Muscle of back (tissue), 11 donors: Measurements from ENCODE around the gene ZSCAN5C. TPM values are rescaled to one million over a fixed set of nuclear protein-coding genes. Genes with fewer than 3 reads are reported as not detected.
"Not testable (repeated sequence)": the region's sequence is repeated elsewhere in the genome, so short reads cannot be mapped to it uniquely, and the experiment has no call there.

Experiments used
- DNase-seq, 3 donors: peaks; one replicate each; pipeline versions ENCODE4 v3.0.0 to v3.0.0-alpha.2; 2013
- polyA plus RNA-seq, 10 donors: library from polyadenylated mRNA; unstranded; fragments of 120-200 nt; gene quantifications; one replicate each; pipeline ENCODE4 v1.2.1, GENCODE V29; 2013; ENCODE audit not compliant: insufficient read length in 10 of 10

Gene ZSCAN5C
- polyA plus RNA-seq, 10 donors, result not detected

- no peak for DNase-seq
Observed at GRCh38 chr19:56193981-56194640, 8.0 kb upstream of the ZSCAN5C start.

GRCh38 chr19:56197646-56198045 is 4.4 kb upstream of the ZSCAN5C start, which contains the start of gene ZSCAN5B:
Gene ZSCAN5B (minus strand): TSS chr19:56197783. CDS start chr19:56193052, 4,731 bp downstream.
- DNase-seq, result not testable (repeated sequence)

- no peak for DNase-seq
Observed at GRCh38 chr19:56199687-56200086, 2.4 kb upstream of the ZSCAN5C start.

- not testable (repeated sequence) for DNase-seq
Observed at GRCh38 chr19:56207581-56207980, 5.5 kb downstream of the ZSCAN5C start.

- DNase-seq, result no peak
Observed at GRCh38 chr19:56209091-56209490, 7.0 kb downstream of the ZSCAN5C start.

- DNase-seq, result not testable (repeated sequence)
Observed at GRCh38 chr19:56210036-56210435, 8.0 kb downstream of the ZSCAN5C start.

GRCh38 chr19:56211718-56212117 is 9.6 kb downstream of the ZSCAN5C start:
- no peak for DNase-seq

- peak in 2 of 3 donors; percentile 21 to 55 for DNase-seq
Observed at GRCh38 chr19:56217039-56217949, 15.2 kb downstream of the ZSCAN5C start.

- no peak for DNase-seq
Observed at GRCh38 chr19:56218961-56219360, 16.9 kb downstream of the ZSCAN5C start.

GRCh38 chr19:56221442-56221841 is 19.4 kb downstream of the ZSCAN5C start:
- DNase-seq, result peak in 1 of 3 donors; percentile 6

GRCh38 chr19:56221851-56222250 is 19.8 kb downstream of the ZSCAN5C start:
- DNase-seq, result no peak

- DNase-seq, result no peak
Observed at GRCh38 chr19:56222901-56223300, 20.8 kb downstream of the ZSCAN5C start.

GRCh38 chr19:56223481-56223880 is 21.4 kb downstream of the ZSCAN5C start:
- DNase-seq, result no peak

- DNase-seq, result peak in 1 of 3 donors; percentile 7
Observed at GRCh38 chr19:56245121-56245740, 43.2 kb downstream of the ZSCAN5C start.

GRCh38 chr19:56245764-56246163 is 43.7 kb downstream of the ZSCAN5C start:
- not testable (repeated sequence) for DNase-seq

- not testable (repeated sequence) for DNase-seq
Observed at GRCh38 chr19:56248736-56249338, 46.8 kb downstream of the ZSCAN5C start.

- DNase-seq, result peak; percentile 33 to 58 (median 42)
Observed at GRCh38 chr19:56252699-56253422, 50.8 kb downstream of the ZSCAN5C start.

- peak; percentile 39 to 64 (median 40) for DNase-seq
Observed at GRCh38 chr19:56253737-56254136, 51.7 kb downstream of the ZSCAN5C start.

- DNase-seq, result no peak
Observed at GRCh38 chr19:56258272-56258671, 56.2 kb downstream of the ZSCAN5C start.
